A204.1 (cell line): ENCODE results near the gene UHRF1.

Source experiments
- FAIRE-seq: peaks from 2 replicates; lab custom pipeline; 2012; peaks lifted over from hg19 to GRCh38; lab: Jason Lieb, UNC

The UHRF1 gene

DNA sequence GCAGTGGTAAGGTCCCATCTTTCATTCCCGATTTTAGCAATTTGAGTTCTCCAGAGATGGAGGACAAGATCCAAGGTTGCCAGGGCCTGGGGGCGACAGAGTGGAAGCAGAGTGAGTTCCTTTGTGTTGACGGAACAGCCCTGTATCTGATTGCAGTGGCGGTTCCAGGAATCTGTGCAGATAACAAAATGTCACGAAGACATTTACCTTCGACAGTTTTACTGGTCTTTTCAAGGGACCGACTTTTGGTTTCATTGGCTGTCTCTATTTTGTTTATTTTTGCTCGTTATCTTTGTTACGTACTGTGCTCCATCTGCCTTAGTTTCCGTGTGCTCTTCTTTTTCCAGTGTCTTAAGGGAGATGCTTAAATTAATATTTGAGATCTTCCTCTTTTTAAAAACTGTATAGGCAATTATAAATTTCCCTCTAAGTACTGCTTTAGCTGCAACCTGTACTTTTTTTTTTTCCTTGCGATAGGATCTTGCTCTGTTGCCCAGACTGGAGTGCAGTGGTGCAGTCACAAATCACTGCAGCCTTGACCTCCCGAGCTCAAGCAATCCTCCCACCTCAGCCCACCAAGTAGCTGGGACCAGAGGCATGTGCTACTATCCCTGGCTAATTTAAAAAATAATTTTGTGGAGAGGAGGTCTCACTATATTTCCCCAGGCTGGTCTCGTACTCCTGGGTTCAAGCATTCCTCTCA is 82.8 kb downstream of the UHRF1 start:
- no peak for FAIRE-seq

DNA sequence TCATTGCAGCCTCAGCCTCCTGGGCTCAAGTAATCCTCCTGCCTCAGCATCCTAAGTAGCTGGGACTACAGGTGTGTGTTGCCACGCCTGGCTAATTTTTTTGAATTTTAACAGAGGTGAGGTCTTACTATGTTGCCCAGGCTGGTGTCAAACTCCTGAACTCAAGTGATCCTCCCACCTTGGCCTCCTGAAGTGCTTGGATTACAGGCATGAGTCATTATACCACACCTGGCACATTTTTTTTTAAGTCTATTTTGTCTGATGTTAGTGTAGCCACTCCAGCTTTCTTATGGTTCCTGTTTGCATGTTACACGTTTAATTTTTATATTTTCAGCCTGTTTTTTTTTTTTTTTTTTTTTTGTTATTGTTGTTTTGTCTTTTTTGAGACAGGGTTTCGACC is 84.4 kb downstream of the UHRF1 start:
- FAIRE-seq = no peak

DNA sequence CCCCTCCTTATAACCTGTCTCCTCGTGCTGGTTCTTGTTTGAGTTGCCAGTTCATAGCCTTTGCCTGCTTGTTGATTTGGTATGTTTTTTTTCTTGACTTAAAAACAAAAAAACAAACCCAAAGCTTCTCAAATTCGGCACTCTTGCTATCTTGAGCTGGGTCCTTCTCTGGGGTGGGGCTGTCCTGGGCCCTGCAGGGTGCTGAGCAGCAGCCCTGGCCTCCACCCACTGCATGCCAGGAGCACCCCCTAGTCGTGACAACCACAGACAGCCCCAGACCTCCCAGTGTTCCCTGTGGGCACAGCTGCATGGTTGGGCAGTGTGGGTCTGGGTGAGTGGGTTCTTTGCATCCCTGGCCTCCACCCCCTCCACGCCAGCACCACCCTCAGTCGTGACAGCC is 87.4 kb downstream of the UHRF1 start:
- no peak for FAIRE-seq

DNA sequence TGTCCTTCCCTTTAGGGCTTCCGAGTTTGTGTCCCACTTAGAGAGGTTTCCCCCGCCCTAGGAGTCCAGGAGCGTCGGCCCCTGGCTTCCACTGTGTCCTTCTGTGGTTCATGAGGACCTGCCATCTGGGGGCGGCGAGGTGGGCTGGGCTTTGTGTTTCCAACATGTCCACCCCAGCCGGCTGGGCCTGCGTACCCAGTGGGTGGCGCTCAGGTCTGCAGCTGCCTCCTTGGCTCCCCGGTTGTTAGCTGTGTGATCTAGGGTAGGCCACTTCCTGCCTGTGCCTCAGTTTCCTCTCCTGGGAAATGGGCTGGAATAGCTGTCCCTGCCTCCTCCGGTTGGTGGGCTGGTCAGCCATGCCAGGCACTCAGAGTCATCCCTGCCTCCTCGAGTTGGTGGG is 88.0 kb downstream of the UHRF1 start:
- no peak for FAIRE-seq

DNA sequence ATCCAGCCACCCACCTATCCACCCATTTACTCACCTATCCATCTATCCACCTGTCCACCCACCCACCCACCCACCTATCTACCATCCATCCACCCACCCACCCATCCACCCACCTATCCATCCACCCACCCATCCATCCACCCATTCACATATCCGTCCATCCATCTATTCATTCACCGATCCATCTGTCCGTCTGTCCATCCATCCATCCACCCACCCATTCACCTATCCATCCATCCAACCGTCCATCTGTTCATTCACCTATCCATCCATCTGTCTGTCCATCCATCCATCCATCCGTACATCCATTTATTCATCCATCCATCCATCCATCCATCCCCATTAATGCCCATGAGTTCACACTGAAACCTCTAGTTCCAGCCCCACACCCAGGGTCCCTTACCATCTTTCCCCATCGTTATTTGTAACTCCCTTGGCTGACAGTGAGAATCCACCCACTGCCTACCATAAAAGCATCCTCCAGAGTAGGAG is 90.9 kb downstream of the UHRF1 start:
- FAIRE-seq = no peak

DNA sequence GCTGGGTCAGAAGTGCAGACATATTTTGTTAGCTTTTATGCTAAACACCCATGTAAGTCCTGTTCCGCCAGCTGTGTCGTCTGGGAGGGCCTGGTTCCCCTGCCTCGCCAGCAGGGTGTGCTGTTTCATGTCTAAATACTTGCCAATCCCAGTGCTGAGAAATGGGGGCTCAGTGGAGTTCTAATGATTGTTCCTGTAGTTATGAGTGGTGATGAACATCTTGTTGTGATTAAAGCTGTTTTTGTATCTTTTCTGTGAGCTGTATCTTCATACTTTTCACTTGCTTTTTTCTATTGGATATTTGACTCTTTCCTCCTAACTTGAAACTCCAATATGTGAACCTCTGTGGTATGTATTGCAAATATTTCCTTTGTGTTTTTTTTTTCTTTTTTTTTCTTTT is 92.3 kb downstream of the UHRF1 start:
- no peak for FAIRE-seq

DNA sequence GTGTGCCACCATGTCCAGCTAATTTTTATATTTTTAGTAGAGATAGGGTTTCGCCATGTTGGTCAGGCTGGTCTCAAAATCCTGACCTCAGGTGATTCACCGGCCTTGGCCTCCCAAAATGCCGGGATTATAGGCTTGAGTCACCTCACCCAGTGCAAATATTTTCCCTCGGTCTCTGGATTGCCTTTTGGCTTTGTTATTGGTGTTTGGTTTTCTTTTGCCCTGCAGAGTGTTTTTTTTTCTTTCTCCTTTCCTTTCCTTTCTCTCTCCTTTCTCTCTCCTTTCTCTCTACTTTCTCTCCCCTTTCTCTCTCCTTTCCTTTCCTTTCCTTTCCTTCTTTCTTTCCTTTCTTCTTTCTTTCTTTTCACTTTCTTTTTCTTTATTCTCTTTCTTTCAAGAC is 92.8 kb downstream of the UHRF1 start:
- no peak for FAIRE-seq

DNA sequence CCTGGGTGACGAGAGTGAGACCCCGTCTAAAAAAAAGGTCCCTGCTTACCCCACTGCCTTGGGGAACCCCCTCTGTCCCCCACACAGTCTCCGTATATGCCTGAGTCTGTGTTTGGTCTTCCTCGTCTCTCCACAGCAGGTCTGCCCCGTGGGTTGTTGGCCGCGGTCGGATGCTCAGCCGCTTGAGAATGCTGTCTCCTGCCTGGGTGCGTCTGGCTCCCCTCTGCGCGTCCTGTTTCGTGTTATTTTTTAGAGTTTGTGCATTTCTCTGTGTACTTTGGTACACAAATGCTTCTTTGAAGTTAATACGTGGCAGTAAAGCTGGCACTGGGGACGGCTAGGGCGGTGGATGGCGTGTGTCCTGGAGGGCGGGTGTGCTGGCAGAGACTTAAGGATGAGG is 94.5 kb downstream of the UHRF1 start:
- no peak for FAIRE-seq

DNA sequence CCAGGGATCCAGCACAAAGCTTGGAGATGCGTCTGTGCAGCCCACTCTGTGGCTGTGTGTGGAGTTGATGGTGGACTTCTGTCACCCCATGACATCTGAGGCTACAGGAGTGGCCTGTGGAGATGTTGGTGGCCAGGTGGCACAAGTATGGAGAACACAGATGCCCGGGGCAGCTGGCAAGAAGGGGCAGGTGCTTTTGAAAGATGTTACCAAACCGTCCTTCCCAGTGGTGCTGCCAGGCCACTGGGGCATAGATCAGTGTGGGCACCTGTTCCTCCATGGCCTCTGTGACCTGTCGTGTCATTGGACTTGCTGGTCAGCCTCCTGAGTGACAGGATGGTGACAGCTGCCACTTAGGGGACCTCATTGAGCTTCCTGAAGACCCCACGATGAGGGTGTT is 95.8 kb downstream of the UHRF1 start:
- no peak for FAIRE-seq

DNA sequence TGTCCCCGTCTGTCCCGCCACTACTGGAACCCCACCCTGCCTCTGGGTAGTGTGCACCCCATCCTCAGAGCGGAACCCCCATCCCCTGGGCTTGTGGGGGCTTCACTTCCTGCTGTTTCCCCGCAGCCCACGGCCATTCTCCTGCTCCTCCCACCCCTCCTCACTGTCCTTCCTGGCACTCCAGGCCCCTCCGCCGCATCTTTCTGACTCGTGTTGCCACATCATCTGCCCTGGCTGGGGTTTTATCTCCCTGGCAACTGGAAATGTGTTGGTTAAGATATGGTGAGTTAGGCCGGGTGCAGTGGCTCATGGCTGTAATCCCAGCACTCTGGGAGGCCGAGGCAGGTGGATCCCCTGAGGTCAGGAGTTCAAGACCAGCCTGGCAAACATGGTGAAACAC is 96.9 kb downstream of the UHRF1 start:
- no peak for FAIRE-seq

DNA sequence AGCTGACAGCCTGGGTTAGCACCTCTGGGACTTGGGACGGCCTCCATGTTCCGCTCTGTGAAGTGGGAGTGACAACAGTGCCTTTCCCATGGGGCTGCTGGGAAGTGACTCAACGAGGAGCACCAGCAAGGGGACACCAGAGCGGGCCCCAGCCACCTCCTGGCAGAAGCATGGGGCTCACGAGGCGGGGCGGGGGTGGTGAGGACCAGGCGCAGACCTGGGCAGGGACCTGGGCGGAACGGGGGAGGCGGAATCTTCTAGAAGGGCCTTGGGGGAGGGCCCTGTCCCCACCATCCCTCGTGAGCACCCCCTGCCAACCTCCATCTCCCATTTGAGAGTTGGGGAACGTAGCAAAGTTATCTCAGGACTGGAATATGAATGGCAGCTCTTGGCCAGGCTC is 97.5 kb downstream of the UHRF1 start:
- no peak for FAIRE-seq
